Activated CD8-positive, alpha-beta memory T cell treated with anti-CD3 and anti-CD28 coated beads for 1 hour (primary cell): ENCODE data around the gene CEP112.
"Not testable (repeated sequence)": the region's sequence is repeated elsewhere in the genome, so short reads cannot be mapped to it uniquely, and the experiment has no call there.

ENCODE experiments used
- DNase-seq, 2 donors: peaks; one replicate each; pipeline ENCODE4 v3.0.0-alpha.2; 2020; ENCODE audit warnings: low read depth in 1 of 2; ENCODE audit errors: extremely low read depth in 1 of 2

CEP112 gene

GRCh38 chr17:65794572-65794971, 397.4 kb downstream of the CEP112 start:
- DNase-seq: no peak

GRCh38 chr17:65790241-65790640, 401.7 kb downstream of the CEP112 start:
- DNase-seq: no peak

- DNase-seq: no peak
These were observed 404.4 kb downstream of the CEP112 start for GRCh38 chr17:65787503-65787902.

- DNase-seq: no peak
These were observed 405.5 kb downstream of the CEP112 start for GRCh38 chr17:65786479-65786878.

DNA sequence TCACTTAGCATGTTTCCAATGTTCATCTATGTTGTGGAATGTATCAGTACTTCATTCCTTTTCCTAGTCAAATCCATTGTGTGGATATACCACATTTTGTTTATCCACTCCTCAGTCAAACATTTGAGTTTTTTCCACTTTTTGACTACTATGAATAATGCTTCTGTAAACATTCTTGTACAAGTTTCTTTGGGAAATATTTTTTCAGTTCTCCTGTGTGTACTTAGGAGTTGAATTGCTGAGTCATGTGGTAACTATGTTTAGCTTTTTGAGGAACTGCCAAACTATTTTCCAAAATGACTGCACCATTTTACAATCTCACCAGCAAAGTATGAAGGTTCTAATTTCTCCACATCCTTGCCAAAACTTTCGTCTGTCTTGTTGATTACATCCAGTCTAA, 406.8 kb downstream of the CEP112 start:
- no peak for DNase-seq

- no peak for DNase-seq
These were observed 408.0 kb downstream of the CEP112 start for GRCh38 chr17:65783845-65784334.

DNA sequence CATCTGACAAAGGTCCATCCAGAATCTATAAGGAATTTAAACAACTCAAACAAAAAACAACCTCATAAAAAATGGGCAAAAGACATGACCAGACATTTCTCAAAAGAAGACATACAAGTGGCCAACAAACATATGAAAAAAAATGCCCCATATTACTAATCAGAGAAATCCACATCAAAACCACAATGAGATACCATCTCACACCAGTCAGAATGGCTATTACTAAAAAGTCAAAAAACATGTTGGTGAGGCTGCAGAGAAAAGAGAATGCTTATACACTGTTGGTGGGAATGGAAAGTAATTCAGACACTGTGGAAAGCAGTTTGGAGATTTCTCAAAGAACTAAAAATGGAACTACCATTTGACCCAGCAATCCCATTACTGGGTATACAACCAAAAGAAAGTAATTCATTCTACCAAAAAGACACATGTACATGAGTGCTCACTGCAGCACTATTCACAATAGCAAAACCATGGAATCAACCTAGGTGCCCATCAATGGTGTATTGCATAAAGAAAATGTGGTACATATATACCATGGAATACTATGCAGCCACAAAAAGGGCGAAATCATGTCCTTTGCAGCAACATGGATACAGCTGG, 409.7 kb downstream of the CEP112 start:
- not testable (repeated sequence) for DNase-seq

GRCh38 chr17:65780111-65780510, 411.8 kb downstream of the CEP112 start:
- no peak for DNase-seq

GRCh38 chr17:65776890-65777289, 415.0 kb downstream of the CEP112 start:
- DNase-seq: no peak

GRCh38 chr17:65774787-65775186, 417.1 kb downstream of the CEP112 start:
- no peak for DNase-seq

GRCh38 chr17:65772989-65773388, 418.9 kb downstream of the CEP112 start:
- DNase-seq: no peak

DNA sequence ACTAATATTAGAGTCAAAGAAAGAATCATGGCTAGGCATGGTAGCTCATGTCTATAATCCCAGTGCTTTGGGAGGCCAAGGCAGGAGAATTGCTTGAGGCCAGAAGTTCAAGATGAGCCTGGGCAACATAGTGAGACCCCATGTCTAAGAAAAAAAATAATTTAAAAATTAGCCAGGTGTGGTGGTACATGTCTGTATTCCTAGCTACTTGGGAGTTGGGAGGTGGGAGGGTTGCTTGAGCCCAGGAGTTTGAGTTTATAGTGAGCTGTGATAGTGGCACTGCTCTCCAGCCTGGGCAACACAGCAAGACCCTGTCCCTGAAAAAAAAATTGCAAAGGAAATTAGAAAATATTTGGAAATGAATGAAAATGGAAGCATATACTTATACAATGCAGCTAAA, 420.2 kb downstream of the CEP112 start:
- DNase-seq: no peak

DNA sequence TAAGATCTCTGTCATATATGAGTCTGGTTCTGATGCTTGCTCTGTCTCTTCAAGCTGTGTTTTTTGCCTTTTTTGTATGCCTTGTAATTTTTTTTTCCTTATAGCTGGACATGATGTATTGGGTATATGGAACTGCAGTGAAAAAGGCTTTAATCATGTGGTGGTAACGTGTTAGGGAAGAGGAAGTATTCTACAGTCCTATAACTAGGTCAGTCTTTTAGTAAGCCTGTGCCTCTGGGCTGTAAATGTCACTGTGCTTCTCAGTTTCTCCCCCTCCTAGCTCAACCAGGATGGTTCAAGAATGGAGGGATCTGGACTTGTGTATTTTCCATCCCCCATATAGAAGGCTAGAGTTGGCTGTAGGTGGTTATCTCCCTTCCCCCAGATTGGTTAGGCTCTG, 428.1 kb downstream of the CEP112 start:
- no peak for DNase-seq

DNA sequence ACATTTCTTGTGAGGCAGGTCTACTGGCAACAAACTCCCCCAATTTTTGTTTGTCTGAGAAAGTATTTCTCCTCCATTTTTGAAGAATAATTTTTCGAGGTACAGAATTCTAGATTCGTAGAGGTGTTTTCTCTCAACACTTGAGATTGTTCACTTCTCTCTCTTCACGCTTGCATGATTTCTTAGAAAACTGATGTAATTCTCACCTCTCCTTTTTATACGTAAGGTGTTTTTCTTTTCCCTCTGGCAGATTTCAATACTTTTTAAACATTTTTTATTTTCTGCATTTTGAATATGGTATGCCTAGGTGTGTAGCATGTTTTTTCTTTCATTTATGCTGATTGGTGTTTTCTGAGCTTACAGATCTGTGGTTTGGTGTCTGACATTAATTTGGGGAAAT, 429.0 kb downstream of the CEP112 start:
- no peak for DNase-seq

- DNase-seq: no peak
These were observed 432.4 kb downstream of the CEP112 start for GRCh38 chr17:65759532-65759931.

DNA sequence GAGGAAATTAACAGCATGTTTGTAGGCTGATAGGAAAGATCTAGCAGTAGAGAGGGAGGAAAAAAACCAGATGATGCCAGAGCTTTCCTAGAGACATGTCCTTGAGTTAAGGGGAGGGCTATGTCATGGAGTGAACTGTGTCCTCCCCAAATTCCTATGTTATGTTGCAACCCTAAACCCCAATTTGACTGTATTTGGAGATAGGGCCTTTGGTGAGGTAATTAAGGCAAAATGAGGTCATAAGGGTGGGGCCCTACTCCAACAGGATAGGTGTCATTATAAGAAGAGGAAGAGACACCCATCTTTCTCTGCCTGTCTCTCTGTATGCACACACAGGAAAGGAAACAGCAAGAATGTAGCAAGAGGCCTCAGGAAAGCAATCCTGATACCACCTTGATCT, 435.2 kb downstream of the CEP112 start:
- DNase-seq: no peak

DNA sequence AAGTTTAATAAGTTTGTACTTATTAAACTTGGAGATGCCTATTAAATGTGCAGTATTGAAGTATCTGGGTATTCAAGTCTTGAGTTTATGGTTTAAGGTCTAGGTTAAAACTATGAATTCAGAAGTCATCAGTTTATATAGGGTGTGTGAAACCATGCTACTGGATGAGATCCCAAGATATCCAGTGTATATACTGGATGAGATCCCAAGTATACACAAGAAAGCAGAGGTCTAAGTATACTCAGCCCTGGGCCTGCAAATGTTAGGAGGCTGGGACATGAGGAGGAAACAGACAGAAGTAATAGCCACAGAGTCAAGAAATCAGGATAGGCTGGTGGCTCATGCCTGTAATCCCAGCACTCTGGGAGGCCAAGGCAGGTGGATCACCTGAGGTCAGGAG, 436.1 kb downstream of the CEP112 start:
- no peak for DNase-seq

GRCh38 chr17:65754630-65755029, 437.3 kb downstream of the CEP112 start:
- no peak for DNase-seq

DNA sequence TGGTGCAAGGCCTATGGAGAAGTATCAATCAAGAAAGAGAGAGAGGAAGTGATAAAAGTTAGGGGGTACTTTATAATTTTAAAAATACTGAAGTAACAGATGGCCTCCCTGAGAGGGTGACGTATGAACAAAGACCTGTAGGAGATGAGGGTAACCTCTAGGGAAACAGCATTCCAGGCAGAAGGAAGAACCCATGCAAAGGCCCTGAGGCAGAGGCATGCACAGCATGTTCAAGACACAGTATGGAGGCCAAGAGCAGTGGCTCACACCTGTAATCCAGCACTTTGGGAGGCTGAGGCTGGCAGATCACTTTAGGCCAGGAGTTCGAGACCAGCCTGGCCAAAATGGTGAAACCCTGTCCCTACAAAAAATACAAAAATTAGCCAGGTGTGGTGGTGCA, 437.9 kb downstream of the CEP112 start:
- DNase-seq: no peak

GRCh38 chr17:65753348-65753747, 438.6 kb downstream of the CEP112 start:
- DNase-seq: no peak

DNA sequence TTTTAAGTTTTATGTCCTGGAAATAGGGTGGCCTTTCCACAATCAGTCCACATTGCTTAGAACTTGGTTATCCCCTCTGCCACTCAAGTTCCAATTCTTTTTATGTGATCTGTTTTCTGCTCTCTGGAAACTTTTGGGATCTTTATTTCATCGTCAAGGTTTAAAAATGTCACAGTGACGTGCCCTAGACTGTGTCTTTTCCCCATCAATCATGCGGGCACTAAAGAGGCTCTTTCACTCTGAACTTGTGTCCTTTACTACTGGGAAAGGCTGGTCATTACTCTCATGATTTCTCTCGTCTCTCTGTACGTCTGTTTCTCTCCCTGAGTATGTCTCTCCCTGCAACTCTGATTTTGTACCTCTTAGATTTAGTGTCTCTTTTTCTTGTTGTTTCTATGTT, 440.7 kb downstream of the CEP112 start:
- DNase-seq: no peak

- peak in 1 of 2 donors; percentile 17 for DNase-seq
These were observed 441.3 kb downstream of the CEP112 start for GRCh38 chr17:65750631-65751115.

DNA sequence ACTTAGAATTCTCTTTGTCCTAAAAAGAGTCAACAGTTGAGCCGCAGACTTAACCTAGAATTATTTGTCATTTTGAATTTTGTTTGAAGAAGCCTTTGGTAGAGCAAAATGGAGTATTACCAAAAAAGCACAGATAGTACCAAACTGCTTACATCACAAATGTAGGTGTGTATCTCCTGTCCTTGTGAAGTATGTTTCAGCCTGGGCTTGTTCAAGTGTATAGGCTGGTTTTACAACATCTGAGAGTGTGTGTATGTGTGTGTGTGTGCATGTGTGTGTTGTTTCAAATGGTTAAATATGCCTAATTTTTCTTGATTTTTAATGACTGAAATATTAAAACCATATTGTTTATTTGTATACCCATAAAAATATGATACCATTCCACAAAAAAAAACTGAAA, 441.8 kb downstream of the CEP112 start:
- no peak for DNase-seq
